HG03558 (cell line): Measurements from ENCODE around the gene CADM1.

Experiments used
- ATAC-seq: cut with Tn5 transposase; IDR thresholded peaks from one replicate; pipeline ENCODE4 v1.9.1; 2021; ENCODE audit warnings: moderate number of reproducible peaks; ENCODE audit not compliant: unreplicated experiment; ENCODE audit errors: extremely low read depth

CADM1 gene

DNA sequence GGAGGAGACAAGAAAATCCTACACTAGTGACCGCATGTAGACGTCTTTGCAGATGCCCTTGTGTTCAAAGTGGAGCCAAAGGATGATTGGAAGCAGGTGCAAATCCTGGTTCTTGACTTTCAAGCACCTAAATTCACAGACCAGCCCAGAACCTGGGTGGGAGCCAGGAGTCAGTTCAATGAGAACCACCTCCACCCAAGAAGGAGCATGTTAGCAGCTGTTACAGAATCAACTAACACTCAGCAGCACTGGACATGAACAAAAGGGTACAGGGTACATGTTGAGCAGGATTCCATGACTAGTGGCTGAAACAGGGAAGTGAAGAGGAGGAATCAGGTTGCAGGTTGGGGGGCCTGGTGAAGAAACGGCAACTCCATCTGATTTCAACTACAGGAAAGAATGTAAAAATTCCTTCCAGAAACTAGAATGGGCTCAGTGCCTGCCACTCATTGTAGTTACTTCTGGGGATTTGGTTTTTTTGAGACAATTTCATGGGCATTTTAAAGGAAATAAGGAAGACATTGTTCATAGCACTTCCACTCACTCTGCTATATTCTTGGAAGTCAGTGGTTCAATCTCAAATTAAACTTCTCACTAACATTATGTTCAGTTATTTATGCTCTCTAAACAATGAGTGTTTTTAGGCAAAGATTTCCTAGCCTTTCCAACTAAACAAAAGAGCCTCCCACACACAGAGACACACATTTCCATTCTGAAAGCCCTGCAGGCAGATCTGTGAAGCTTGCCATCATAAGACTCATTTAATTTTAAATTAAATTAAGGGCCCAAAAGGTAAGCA lies 173.3 kb downstream of the CADM1 start:
- ATAC-seq = no peak

DNA sequence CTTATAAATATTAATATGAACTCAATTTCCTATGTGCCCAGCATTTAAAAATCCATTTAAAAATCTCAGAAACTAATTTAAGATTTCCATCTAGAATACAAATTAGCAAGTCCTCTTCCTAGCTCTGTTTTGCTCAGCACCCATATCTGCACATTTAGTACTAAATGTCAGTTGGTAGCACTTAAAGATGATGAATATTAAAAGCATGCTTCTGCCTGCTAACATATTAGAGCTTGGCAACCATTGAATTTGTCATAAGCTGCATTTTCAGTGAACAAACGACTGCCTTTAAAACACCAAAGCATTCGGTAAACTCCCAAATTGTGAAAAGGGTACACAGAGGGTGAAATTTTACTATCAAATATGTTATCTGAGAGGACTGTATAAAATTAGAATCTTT lies 177.7 kb downstream of the CADM1 start:
- no peak for ATAC-seq

DNA sequence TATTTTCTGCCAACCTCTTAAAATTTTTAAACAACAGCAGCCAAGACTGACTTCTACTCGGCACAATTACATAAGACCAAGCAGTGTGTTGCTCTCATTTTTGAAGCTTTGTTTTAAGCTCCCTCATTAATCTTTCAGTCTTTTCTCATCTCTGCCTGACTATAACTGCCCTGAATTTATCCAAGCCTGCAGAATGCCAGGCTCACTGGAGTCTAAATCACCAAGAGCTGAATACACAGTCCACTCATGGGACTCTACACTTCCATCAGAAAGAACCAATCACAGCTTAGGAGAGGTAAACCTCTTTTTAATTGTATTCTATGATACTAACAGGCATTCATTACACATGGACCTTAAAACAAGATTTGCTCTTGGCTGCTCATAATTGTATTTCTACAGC lies 178.7 kb downstream of the CADM1 start:
- no peak for ATAC-seq

DNA sequence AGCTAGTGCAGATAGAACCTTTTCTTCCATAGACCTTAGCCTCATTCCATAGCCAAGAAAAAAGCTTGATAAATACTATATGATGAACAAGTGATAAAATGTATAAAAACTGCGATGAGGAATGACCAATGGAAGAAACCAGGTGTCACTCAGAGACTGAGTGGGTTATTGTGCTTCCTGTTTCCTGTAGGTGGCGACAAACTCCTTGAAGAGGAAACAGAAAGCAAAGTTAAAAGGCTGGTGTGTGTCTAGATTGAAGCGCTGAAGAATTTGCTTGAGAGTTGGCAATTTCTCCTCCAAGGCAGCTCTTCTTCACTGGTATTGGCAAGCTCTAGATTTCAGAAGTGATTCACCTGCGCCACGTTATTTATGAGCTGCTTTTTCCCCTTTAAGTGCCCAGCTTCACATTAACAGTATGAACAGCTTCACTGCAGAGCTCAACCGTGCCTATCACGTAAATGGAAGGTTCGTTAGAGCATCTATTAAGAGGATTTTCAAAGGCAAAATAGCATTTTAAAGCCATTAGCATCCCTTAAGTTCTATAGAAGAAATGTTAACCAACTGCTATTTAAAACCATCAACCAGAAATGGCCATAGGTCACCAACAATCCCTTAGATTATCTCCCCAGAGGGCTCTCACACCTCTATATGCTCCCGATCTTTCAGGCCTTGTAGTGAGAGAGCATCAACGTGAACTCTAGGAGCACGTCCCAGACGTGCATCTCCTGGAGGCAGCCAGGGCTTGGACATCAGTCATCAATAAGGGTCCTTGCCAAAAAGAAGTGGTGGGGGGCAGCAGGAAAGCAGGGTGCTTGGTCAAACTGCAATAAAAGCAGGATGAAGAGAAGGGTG lies 179.4 kb downstream of the CADM1 start:
- ATAC-seq = no peak

DNA sequence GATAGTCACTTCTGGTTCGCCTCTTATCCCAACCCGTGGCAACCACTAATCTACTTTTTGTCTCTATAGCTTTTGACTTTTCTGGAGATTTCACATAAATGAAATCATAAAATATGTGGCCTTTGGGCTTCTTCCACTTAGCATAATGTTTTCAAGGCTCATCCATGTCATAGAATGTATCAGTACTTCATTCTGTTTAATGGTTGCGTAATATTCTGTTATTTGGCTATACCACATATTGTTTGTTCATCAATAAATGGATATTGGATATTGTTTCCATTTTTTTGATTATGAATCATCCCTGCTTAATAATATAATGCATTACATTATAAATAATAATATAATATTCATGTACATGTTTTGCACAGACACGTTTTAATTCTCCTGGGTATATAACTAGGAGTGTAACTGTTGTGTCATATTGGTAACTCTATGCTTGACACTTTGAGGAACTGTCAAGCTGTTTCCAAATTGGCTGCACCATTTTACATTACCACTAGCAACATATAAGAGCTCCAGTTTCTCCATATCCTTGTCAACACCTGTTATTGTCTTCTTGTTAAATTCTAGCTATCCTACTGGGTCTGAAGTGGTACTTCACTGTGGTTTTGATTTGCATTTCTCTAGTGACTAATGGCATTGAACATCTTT lies 181.5 kb downstream of the CADM1 start:
- no peak for ATAC-seq

DNA sequence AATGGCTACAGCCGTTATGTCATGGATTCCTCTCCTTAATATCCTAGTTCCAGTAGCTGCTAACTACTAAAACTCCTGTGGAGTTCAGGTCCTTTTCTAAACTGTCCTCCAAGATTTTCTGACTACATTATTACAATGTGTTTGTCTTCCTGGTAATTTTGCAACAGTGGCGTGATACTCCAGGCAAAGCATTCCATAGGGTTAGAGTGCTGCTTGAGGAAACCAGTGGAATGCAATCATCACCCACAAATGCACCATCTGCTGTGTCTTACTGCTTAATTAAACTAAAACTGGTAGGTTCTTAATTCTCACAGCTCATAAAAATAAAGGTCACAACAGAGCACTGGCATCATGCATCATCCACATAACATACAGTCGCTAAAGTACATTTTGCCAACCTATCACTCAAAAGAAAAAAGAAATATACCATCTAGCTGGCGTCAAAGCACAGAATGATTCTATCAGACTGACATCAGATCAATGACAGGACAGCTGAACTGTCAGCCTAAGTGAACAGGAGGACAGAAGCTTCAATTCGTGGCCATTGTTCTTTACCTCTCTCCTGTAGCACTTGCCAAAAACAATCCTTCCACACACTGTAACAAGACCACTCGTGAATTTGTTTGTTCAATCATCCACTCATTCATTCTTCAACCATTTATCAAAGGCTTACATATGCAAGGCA lies 182.5 kb downstream of the CADM1 start:
- ATAC-seq = no peak

DNA sequence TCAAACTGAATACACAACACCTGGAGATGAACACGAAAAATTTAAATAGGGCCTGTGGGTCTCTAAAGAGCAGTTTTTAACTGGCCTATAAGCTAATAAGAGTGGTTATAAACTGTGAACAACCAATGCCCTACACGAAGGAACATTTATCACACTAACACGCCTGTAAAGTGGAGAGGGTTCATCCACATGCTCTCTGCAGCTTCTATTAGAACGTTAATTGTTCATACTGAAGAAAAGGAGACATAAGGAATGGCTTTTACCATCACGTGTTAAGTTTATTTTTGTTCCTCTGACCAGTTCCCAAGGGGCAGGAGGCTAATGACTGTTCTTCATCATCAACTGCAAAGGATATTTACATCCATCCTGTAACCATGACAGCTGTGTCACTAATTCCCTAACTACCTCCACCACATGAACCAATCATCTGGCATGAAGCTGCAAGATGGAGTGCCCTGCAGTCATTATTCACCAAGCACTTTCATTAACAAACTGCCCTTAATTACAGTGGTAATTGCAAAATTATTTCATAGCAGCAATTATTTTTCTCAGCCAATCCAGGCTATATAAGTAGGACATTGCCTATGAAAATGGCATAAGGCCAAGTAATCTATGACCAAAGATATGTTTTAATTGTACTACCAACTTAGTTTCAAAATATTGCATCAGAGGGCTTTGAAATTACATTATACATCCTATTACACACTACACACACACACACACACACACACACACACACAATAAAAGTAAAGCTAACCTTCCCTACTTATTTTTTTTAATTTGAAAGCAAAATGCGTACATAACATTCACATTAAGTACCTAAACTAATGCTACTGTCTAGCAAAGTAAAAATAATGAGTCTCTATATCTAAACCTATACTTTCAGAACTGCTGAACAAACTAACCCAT lies 186.7 kb downstream of the CADM1 start:
- ATAC-seq = no peak

DNA sequence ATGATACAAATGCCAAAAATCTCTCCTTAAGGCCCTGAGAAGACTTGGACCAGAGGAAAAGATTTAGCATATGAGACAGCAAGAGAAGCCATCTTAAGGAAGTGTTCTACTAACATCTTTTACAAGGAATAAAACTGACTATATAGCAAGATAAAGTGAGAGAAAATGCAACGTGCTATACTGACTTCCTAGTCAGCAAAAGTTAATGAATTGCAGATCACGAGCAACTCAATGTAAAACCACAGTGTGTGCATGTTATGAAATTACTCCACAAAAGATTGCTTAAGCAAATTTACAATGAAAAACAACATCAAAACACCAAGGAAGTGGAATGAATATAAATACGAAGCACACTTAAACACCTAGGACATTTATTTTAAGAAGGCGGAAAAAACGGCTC lies 187.5 kb downstream of the CADM1 start:
- ATAC-seq = no peak

DNA sequence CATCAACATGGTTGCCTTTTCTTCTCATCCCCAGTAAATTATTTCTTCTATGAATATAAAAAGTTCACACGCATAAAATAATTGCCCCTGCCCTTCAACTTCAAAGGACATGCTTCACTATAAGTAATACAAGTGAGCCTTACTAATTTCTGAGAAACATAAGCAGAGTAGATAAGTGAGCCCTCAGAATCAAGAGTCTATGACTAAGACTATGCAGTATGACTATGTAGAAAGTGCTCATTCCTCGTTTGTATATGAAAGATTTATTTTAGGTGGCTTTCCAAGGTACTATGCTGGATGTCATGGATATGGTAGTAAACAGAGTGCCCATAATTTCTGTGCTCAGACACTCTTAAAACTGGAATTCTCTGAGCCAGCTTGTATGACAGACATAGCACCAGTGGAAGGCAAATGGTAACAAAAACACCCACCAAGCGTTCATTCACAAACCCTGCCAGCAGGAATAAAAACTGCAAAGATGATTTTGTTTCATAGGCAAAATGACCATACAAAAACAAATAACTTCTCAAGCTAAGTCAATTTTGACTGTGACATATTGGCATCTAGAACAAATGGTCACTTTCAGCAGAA lies 189.8 kb downstream of the CADM1 start:
- ATAC-seq = no peak

DNA sequence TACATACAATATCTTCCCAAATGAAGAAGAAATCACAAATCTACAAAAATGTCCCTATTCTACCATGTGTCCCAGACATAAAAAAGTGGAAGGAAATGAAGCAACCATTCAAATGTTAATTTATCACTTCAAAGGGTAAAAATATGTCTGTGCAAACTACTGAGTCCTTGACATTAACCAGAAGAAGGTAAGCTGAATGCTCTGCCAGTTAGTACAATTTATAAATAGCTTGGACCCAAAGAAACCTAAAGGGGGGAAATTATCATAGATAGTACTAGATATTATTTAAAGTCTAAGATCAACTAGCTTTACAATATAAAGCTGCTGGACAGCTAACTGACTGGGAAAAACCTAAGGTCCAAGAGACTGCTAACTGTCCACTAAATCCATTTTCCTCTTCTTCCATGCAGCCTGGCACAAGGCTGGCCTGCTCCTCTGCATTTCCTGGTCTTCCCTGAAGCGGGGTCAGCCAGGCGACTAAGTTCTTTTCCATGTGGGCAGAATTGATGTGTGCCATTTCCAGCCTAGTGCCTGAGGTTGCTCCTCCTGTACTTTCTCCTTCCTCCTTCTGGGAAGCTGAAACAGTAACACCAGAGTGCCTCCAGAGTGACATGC lies 190.9 kb downstream of the CADM1 start:
- no peak for ATAC-seq

DNA sequence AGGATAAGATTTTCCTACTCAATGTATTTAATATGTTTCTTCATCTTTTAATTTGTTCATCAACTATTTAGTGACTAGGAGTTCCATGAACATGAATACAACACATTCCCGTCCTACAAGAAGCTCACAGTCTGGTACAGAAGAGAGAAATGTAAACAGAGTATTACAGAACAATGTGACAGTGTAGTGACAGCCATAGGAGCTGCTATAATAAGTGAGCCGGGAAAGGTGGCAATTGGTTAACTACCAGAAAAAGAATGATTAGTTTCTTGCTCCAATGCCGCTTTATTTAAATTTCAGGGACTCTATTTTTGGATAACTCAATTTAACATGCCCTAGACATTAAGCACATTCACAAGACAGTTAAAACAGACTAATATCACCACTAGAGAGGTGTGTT lies 192.3 kb downstream of the CADM1 start:
- no peak for ATAC-seq

DNA sequence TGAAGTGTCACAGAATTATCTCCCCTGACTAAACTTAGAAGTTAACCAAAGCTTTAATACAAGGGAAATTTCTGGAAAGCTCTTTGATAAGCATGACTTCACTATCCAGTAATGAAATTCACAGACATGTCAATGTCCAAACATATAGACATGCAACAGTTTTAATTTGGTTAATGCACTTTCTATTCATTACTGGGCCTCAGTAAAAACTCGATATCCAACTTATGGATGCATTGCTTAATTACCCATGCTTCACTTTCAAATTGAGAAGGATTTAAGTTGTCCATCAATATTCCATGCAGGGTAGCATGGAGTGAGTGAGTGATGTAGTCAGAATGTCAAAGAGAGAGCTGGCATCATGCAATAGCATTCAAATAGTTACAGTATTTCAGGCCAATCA lies 197.5 kb downstream of the CADM1 start:
- no peak for ATAC-seq

DNA sequence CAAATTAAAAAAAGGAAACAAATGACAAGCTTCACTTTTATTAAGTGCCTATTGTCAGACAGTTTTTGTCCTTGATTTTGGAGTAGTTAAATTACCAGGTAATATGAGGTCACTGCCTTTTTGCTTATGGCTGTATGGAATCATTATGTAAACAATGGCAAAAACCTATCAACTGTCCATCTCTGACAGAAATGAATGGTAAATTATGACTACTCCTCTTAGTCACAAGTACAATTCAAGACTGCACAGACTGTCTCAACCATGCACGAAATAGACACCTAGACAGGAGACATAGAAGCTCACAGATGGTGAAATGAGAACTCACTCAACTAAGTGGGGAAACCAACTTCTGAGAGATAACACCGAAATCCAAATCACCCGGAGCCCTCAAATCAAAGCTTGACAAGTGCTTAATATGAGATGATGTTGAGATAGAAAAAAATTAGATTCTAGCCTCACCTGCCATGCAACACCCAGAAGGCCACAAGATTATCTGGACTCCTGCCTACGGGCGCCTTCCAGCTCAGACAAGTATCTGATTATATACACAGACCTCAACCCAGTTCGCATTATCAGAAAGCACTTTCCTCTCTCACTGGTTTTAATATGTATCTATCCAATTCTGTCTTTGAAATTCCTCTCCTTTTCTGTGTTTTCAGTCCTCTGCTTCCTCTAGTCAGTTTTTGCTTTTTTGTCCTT lies 199.3 kb downstream of the CADM1 start:
- ATAC-seq = no peak

DNA sequence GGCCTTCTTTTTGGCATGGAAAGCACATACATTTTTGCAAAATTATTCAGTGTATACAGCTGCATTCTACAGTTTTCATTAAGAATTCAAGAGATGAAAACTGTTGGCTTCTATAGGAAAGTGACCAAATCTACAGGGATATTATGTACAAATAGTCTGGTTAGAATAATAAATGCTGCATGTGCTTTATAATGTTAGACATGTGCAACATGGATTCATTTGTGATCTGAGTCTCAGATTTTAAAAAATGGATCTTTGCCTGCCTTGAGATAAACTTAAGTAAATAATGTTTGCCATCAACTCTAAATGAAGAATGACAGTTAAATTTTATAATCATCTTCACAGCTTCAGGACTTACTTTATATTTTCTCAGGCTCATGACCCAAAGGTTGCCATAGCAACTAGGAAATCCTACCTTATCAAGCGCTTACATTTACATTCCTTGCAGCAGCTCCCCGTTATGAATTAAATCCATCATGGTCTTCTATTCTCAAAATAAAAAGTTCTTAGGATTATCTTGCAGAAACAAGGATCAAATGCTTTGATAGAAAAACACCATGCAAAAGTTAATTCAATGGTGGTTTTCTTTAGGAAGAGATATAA lies 200.2 kb downstream of the CADM1 start:
- ATAC-seq = no peak

DNA sequence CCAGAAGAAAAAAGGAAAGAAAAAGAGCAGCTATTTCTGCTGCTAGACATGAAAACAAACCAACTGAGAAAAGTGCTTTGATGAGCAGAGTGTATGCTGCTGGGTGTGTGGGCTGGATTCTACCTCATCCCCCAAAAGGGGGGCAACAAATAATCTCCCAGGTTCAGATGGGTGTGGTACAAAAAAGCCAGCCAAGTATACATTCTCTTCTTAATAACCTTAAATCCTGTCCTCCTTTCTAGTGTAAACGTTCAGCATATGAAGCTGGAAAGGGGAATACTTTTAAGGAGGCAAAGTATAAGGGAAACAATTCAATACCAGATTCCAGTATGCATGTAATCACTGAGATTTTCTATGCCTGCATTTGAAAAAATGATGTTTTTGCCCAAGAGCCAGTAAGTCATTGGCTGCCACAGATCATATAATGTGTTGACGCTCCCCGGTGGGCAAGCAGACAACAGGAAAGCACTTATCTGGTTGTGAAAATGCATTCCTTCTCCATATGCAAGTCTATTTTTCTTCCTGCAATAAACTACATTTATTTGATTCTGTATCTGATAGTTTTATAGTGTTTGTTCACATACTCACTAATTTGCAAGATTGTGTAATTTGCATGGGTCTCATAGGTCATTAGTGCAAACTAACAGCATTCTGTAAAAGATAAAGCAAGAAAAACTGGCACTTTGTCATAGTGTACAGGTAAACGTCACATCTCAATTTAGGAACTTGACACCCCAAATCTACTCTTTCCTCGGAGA lies 201.1 kb downstream of the CADM1 start:
- no peak for ATAC-seq

DNA sequence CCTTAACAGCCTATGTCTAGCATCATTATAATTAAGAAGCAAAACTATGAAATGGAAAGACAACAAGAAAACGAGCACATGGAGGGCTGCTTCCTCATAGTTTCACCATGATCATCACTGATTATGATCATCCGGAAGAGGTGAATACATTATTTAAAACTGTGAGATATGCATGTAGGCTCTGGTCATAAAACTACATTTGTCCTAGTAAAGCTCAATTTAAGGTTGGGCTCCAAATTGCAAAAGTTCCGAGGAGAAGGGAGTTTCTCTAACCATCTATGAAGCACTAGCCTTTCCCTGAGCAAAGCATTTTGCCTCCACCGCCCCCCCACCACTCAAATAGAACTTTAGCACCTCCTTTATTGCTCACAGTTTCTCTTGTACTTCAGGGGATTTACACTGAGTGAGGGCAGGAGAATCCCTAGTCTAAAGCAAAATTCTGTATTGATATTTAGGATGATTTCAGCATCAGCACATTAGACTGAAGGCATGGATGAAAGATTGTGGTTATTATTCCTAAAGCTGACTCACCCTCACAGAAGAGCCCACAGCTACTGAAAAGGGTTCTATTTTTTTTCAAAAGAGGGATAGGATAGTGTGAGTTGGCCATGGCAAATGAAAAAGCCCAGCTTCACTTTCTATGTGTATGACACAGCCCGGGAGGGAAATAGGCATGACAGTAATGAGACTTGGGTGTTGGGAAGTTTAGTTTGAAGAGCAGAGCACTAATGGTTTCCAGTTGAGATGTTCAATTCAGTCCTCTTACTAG lies 203.4 kb downstream of the CADM1 start:
- no peak for ATAC-seq
